HepG2 (cell line): Measurements from ENCODE around the gene TLR6. TPM values are rescaled to one million over a fixed set of nuclear protein-coding genes. Genes with fewer than 3 reads are reported as not detected.

Experiments
- AHDC1 ChIP-seq: sonication (generic); formaldehyde crosslinking; IDR thresholded peaks from 2 replicates; pipeline ENCODE4 v1.5.1; 2020; ENCODE audit warnings: mild to moderate bottlenecking, missing genetic modification reagents, borderline replicate concordance
- CBX5 ChIP-seq: sonication (generic); formaldehyde crosslinking; IDR thresholded peaks from 2 replicates; pipeline ENCODE4 v1.4.0; 2020; ENCODE audit warnings: missing genetic modification reagents, borderline replicate concordance
- DZIP1 ChIP-seq: sonication (generic); formaldehyde crosslinking; IDR thresholded peaks from 2 replicates; pipeline ENCODE4 v1.5.0; 2020; ENCODE audit warnings: mild to moderate bottlenecking, missing genetic modification reagents
- FOXA3 ChIP-seq: IDR thresholded peaks from 2 replicates; pipeline ENCODE4 v1.6.1; 2016; ENCODE audit warnings: missing genetic modification reagents, missing compliant biosample characterization
- HMG20A ChIP-seq: IDR thresholded peaks from 2 replicates; pipeline ENCODE4 v1.6.1; 2016; ENCODE audit warnings: borderline replicate concordance
- SALL1 ChIP-seq: sonication (generic); formaldehyde crosslinking; IDR thresholded peaks from 2 replicates; pipeline ENCODE4 v1.8.0; 2022; ENCODE audit warnings: mild to moderate bottlenecking, missing genetic modification reagents
- TBX2 ChIP-seq: sonication (generic); formaldehyde crosslinking; IDR thresholded peaks from 2 replicates; pipeline ENCODE4 v1.5.0; 2020; ENCODE audit warnings: missing genetic modification reagents, mild to moderate bottlenecking, borderline replicate concordance
- THAP11 ChIP-seq: IDR thresholded peaks from 2 replicates; pipeline ENCODE4 v1.6.1; 2016; ENCODE audit warnings: missing biosample characterization, missing genetic modification reagents
- ZNF256 ChIP-seq: sonication (generic); formaldehyde crosslinking; conservative IDR thresholded peaks from 2 replicates; pipeline ENCODE4 v1.4.0; 2020; ENCODE audit warnings: missing genetic modification reagents
- ZNF432 ChIP-seq: sonication (generic); formaldehyde crosslinking; IDR thresholded peaks from 2 replicates; pipeline ENCODE4 v1.5.0; 2020; ENCODE audit warnings: missing genetic modification reagents, mild to moderate bottlenecking, borderline replicate concordance
- ZNF547 ChIP-seq: sonication (generic); formaldehyde crosslinking; IDR thresholded peaks from 2 replicates; pipeline ENCODE4 v1.5.1; 2020; ENCODE audit warnings: mild to moderate bottlenecking, missing genetic modification reagents
- ZNF558 ChIP-seq: sonication (generic); formaldehyde crosslinking; IDR thresholded peaks from 2 replicates; pipeline ENCODE4 v1.9.0; 2022; ENCODE audit warnings: mild to moderate bottlenecking, missing genetic modification reagents, borderline replicate concordance
- ZNF562 ChIP-seq: sonication (generic); formaldehyde crosslinking; IDR thresholded peaks from 2 replicates; pipeline ENCODE4 v1.8.0; 2022; ENCODE audit warnings: missing genetic modification reagents, borderline replicate concordance
- polyA plus RNA-seq, 8 experiments: library from polyadenylated mRNA; depleted of rRNA in 3 of 8; stranded (reverse) in 7 of 8; unstranded in 1 of 8; fragments of >200 nt; fragmentation: Illumina TruSeq in 4 of 8; extraction: Trizol in 4 of 8; gene quantifications; 2 replicates each; pipeline versions ENCODE4 v1.2.1 to v1.2.3, GENCODE V29; 2011 to 2016; ENCODE audit warnings: low read depth in 4 of 8, missing spikeins in 1 of 8, mixed read lengths in 1 of 8; ENCODE audit not compliant: insufficient read depth in 1 of 8
- total RNA-seq, 5 experiments: library from RNA; depleted of rRNA; stranded (reverse); fragments of >200 nt; fragmentation: Illumina TruSeq; extraction: Trizol; gene quantifications; 2 replicates each; pipeline ENCODE4 v1.2.3, GENCODE V29; 2016; ENCODE audit warnings: low read depth in 1 of 5
- TF ChIP-seq, protein P1 (sequence below): sonication (generic); formaldehyde crosslinking; conservative IDR thresholded peaks from 2 replicates; pipeline ENCODE4 v1.4.0; 2020; ENCODE audit warnings: mild to moderate bottlenecking, missing genetic modification reagents, moderate library complexity
- TF ChIP-seq, protein P2 (sequence below): IDR thresholded peaks from 2 replicates; pipeline ENCODE4 v1.6.1; 2016; ENCODE audit warnings: mild to moderate bottlenecking

TLR6 gene
- total and polyA plus RNA-seq, 2 of the 13 experiments (the other 11 are each of a cell fraction or from before 2014, with no cell fraction given), result 0.33 to 0.71 TPM

GRCh38 chr4:38787693-38788092 is 68.9 kb downstream of the TLR6 start (continued):
- TF ChIP-seq AHDC1 (CRISPR knock-in tag) (peak; percentile 55; the same call in 1 of the 2 replicates), CBX5 (CRISPR knock-in tag) (no peak), TBX2 (CRISPR knock-in tag) (no peak), HMG20A (CRISPR knock-in tag) (peak; percentile 61; the same call in 1 of the 2 replicates), SALL1 (CRISPR knock-in tag) (peak; percentile 70; the same call in 1 of the 2 replicates), FOXA3 (CRISPR knock-in tag) (peak; percentile 73; the same call in 1 of the 2 replicates), THAP11 (0 out of 2 replicates have a peak, but pooled peaks have one; percentile 15), ZNF562 (no peak), DZIP1 (no peak), ZNF256 (CRISPR knock-in tag) (no peak), ZNF432 (CRISPR knock-in tag) (no peak), ZNF547 (CRISPR knock-in tag) (no peak), ZNF558 (no peak)
- TF ChIP-seq, protein P1, sequence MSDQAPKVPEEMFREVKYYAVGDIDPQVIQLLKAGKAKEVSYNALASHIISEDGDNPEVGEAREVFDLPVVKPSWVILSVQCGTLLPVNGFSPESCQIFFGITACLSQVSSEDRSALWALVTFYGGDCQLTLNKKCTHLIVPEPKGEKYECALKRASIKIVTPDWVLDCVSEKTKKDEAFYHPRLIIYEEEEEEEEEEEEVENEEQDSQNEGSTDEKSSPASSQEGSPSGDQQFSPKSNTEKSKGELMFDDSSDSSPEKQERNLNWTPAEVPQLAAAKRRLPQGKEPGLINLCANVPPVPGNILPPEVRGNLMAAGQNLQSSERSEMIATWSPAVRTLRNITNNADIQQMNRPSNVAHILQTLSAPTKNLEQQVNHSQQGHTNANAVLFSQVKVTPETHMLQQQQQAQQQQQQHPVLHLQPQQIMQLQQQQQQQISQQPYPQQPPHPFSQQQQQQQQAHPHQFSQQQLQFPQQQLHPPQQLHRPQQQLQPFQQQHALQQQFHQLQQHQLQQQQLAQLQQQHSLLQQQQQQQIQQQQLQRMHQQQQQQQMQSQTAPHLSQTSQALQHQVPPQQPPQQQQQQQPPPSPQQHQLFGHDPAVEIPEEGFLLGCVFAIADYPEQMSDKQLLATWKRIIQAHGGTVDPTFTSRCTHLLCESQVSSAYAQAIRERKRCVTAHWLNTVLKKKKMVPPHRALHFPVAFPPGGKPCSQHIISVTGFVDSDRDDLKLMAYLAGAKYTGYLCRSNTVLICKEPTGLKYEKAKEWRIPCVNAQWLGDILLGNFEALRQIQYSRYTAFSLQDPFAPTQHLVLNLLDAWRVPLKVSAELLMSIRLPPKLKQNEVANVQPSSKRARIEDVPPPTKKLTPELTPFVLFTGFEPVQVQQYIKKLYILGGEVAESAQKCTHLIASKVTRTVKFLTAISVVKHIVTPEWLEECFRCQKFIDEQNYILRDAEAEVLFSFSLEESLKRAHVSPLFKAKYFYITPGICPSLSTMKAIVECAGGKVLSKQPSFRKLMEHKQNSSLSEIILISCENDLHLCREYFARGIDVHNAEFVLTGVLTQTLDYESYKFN, result peak; percentile 57
- TF ChIP-seq, protein P2, sequence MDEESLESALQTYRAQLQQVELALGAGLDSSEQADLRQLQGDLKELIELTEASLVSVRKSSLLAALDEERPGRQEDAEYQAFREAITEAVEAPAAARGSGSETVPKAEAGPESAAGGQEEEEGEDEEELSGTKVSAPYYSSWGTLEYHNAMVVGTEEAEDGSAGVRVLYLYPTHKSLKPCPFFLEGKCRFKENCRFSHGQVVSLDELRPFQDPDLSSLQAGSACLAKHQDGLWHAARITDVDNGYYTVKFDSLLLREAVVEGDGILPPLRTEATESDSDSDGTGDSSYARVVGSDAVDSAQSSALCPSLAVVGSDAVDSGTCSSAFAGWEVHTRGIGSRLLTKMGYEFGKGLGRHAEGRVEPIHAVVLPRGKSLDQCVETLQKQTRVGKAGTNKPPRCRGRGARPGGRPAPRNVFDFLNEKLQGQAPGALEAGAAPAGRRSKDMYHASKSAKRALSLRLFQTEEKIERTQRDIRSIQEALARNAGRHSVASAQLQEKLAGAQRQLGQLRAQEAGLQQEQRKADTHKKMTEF (CRISPR knock-in tag), result 0 out of 2 replicates have a peak, but pooled peaks have one; percentile 14
